ENCODE data around the gene WWTR1. TPM values are rescaled to one million over a fixed set of nuclear protein-coding genes. Genes with fewer than 3 reads are reported as not detected.

Gene WWTR1
- total RNA-seq, 4 donors from 2014 or later, result 40.3 to 80.4 (median 67.6) TPM

DNA sequence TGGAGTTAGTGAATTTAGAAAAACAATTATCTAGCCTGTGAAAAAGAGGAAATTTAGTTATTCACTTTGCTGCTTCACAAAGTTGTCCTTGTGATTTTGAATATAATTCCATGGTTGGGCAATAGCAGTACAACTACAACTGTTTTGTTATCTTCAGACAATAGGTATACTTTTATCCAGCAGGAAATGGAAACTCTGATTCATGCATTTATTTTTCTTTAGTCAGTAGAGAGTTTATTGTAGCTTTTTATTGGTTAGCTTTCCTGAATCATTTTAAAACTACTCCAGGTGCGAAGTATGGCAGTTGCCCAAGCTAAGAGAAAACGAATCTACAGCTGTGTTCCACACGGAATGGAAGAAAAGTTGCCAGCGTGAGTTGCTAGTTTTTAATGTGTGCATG is 103.0 kb downstream of the WWTR1 start:
- 10 to 28% methylated on average over 4 of the region's 4 CpGs for WGBS, 2 donors (ENCODE audit: low coverage in 1 of 2)
- TF ChIP-seq EP300 (IDR thresholded peaks at IDR 0.05; ENCODE audit: low read depth) (no peak), POLR2AphosphoS5 (IDR thresholded peaks at IDR 0.05) (peak in 2 of 3 donors; percentile 37 to 69), CTCF (IDR thresholded peaks at IDR 0.05) (no peak)
- DNase-seq, result peak; percentile 30

GRCh38 chr3:149553781-149554451 is 103.9 kb downstream of the WWTR1 start:
- intact Hi-C loops (cut with DNase I; ENCODE audit: low total_unique reads) (no loop called here), in situ Hi-C loops (cut with MboI; ENCODE audit: low pct_ligation_motif_present in 1 of 4, low pct_unique_long_range_greater_than_20kb in 1 of 4, low sequenced_read_pairs in 3 of 4) (no loop called here)
- peak overlapping the region; percentile 67 to 78 (median 74) for H3K27ac ChIP-seq
- no peaks in the 10 kb centered on the region for H3K36me3 ChIP-seq
- TF ChIP-seq POLR2A (IDR thresholded peaks at IDR 0.05), result no peak
- TF ChIP-seq POLR2AphosphoS5 (IDR thresholded peaks at IDR 0.05), result peak; percentile 53 to 83 (median 76)
- 41 to 63% methylated on average over 11 to 13 of the region's 13 CpGs for WGBS, 2 donors (ENCODE audit: low coverage in 1 of 2)
- peaks cover 4% of the 10 kb centered on the region for H3K27me3 ChIP-seq
- peaks cover 8 to 35% (median 30%) of the 10 kb centered on the region in 4 donors for H3K4me1 ChIP-seq
- peak; percentile 19 for DNase-seq
- no peak overlapping the region for H3K4me3 ChIP-seq
- H3K9me3 ChIP-seq, result no peaks in the 10 kb centered on the region

More for the DNA sequence above, 103.0 kb downstream of the WWTR1 start:
- no peaks in the 10 kb centered on the region for H3K9me3 ChIP-seq
- in situ Hi-C loops (cut with MboI; ENCODE audit: low pct_ligation_motif_present in 1 of 4, low pct_unique_long_range_greater_than_20kb in 1 of 4, low sequenced_read_pairs in 3 of 4) (no loop called here), intact Hi-C loops (cut with DNase I; ENCODE audit: low total_unique reads) (no loop called here)
- peak overlapping the region; percentile 67 to 78 (median 74) for H3K27ac ChIP-seq
- H3K27me3 ChIP-seq, result peaks cover 4% of the 10 kb centered on the region
- H3K36me3 ChIP-seq, result no peaks in the 10 kb centered on the region
- H3K4me3 ChIP-seq, result no peak overlapping the region
- peaks cover 8 to 35% (median 29%) of the 10 kb centered on the region in 4 donors for H3K4me1 ChIP-seq

DNA sequence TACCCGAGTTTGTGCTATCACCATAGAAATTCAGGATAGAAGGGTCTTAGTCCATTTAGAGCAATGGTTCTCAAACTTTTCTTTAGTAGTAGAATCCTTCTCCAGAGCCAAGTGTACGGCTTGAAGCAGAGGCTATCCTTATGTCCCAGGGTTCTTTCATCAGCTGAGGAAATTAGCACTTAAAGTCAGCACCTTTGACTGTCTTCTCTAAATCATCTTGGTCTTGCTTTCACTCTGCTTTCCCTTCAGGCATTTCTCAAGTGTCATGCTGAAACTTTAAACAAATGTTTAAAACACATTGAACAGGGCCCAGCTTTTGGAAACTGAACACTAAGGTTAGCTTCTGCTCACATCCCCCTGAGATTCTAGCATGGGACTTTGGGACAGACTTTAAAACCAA is 105.1 kb downstream of the WWTR1 start:
- peak overlapping the region; percentile 67 to 78 (median 74) for H3K27ac ChIP-seq
- intact Hi-C loops (cut with DNase I; ENCODE audit: low total_unique reads) (no loop called here), in situ Hi-C loops (cut with MboI; ENCODE audit: low pct_ligation_motif_present in 1 of 4, low pct_unique_long_range_greater_than_20kb in 1 of 4, low sequenced_read_pairs in 3 of 4) (no loop called here)
- H3K4me3 ChIP-seq, result no peak overlapping the region
- TF ChIP-seq CTCF (IDR thresholded peaks at IDR 0.05), result no peak
- TF ChIP-seq POLR2A (IDR thresholded peaks at IDR 0.05), result no peak
- TF ChIP-seq POLR2AphosphoS5 (IDR thresholded peaks at IDR 0.05), result peak in 1 of 3 donors; percentile 8
- H3K4me1 ChIP-seq, result peaks cover 8 to 44% (median 37%) of the 10 kb centered on the region in 4 donors
- H3K36me3 ChIP-seq, result no peaks in the 10 kb centered on the region
- H3K9me3 ChIP-seq, result no peaks in the 10 kb centered on the region
- H3K27me3 ChIP-seq, result peaks cover 4% of the 10 kb centered on the region
- WGBS, 2 donors (ENCODE audit: low coverage in 1 of 2), result 64 to 83% methylated on average over 2 of the region's 2 CpGs
- DNase-seq, result no peak

- intact Hi-C loops (cut with DNase I; ENCODE audit: low total_unique reads), result no loop called here
- DNase-seq, result no peak
- Histone ChIP-seq H3K9me3 (no peaks in the 10 kb centered on the region), H3K27me3 (no peaks in the 10 kb centered on the region), H3K27ac (peak overlapping the region in 3 of 4 donors; percentile 67 to 76 (median 72)), H3K4me1 (peaks cover 8 to 46% (median 39%) of the 10 kb centered on the region in 4 donors), H3K36me3 (no peaks in the 10 kb centered on the region), H3K4me3 (no peak overlapping the region)
- TF ChIP-seq EP300 (IDR thresholded peaks at IDR 0.05; ENCODE audit: low read depth), result no peak
- in situ Hi-C loops (cut with MboI; ENCODE audit: low pct_ligation_motif_present in 1 of 4, low pct_unique_long_range_greater_than_20kb in 1 of 4, low sequenced_read_pairs in 3 of 4), result no loop called here
Measured at GRCh38 chr3:149551500-149551899, 106.3 kb downstream of the WWTR1 start.

- no peaks in the 10 kb centered on the region for H3K36me3 ChIP-seq
- peaks cover 0 to 27% (median 19%) of the 10 kb centered on the region in 4 donors for H3K4me1 ChIP-seq
- no peaks in the 10 kb centered on the region for H3K27me3 ChIP-seq
- no peak for DNase-seq
- intact Hi-C loops (cut with DNase I; ENCODE audit: low total_unique reads) (no loop called here), in situ Hi-C loops (cut with MboI; ENCODE audit: low pct_ligation_motif_present in 1 of 4, low pct_unique_long_range_greater_than_20kb in 1 of 4, low sequenced_read_pairs in 3 of 4) (loop anchor here in 1 of 4 donors (10.0 kb wide), 1 partner anchor 106 kb away; the partner anchor contains the start of gene WWTR1)
- H3K9me3 ChIP-seq, result no peaks in the 10 kb centered on the region
- peak overlapping the region; percentile 65 to 83 (median 76) for H3K27ac ChIP-seq
- TF ChIP-seq POLR2AphosphoS5 (IDR thresholded peaks at IDR 0.05), result no peak
- no peak for TF ChIP-seq POLR2A (IDR thresholded peaks at IDR 0.05)
- no peak for TF ChIP-seq CTCF (IDR thresholded peaks at IDR 0.05)
- no peak for TF ChIP-seq EP300 (IDR thresholded peaks at IDR 0.05; ENCODE audit: low read depth)
- 82 to 86% methylated on average over 4 of the region's 4 CpGs for WGBS, 2 donors (ENCODE audit: low coverage in 1 of 2)
- H3K4me3 ChIP-seq, result no peak overlapping the region
Measured at GRCh38 chr3:149548669-149549065, 109.2 kb downstream of the WWTR1 start.
